ENCODE measurements around the gene PLEKHJ1. TPM values are rescaled to one million over a fixed set of nuclear protein-coding genes. Genes with fewer than 3 reads are reported as not detected.

The PLEKHJ1 gene
- total RNA-seq, 6 experiments from 2014 or later, result 24.4 to 49.3 (median 28.6) TPM

GRCh38 chr19:2266183-2266993 is 30.3 kb upstream of the PLEKHJ1 start:
- no peaks in the 10 kb centered on the region for H3K36me3 ChIP-seq
- ATAC-seq, result peak; percentile 22 to 54 (median 42)
- WGBS (ENCODE audit: insufficient coverage, low coverage, low lambda C conversion rate, missing lambda C conversion rate), result 33% methylated on average over 13 of the region's 18 CpGs
- peak; percentile 89 to 96 (median 93) for DNase-seq
- peaks cover 0 to 20% (median under 1%) of the 10 kb centered on the region in 4 donors for H3K4me1 ChIP-seq
- no peaks in the 10 kb centered on the region for H3K27me3 ChIP-seq
- no peak overlapping the region for H3K4me3 ChIP-seq
- no peak for TF ChIP-seq POLR2A (IDR thresholded peaks at IDR 0.05)
- TF ChIP-seq, protein P1, sequence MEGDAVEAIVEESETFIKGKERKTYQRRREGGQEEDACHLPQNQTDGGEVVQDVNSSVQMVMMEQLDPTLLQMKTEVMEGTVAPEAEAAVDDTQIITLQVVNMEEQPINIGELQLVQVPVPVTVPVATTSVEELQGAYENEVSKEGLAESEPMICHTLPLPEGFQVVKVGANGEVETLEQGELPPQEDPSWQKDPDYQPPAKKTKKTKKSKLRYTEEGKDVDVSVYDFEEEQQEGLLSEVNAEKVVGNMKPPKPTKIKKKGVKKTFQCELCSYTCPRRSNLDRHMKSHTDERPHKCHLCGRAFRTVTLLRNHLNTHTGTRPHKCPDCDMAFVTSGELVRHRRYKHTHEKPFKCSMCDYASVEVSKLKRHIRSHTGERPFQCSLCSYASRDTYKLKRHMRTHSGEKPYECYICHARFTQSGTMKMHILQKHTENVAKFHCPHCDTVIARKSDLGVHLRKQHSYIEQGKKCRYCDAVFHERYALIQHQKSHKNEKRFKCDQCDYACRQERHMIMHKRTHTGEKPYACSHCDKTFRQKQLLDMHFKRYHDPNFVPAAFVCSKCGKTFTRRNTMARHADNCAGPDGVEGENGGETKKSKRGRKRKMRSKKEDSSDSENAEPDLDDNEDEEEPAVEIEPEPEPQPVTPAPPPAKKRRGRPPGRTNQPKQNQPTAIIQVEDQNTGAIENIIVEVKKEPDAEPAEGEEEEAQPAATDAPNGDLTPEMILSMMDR (IDR thresholded peaks at IDR 0.05), result no peak
- no peaks in the 10 kb centered on the region for H3K9me3 ChIP-seq
- peak overlapping the region in 1 of 3 donors; percentile 20 for H3K27ac ChIP-seq
- intact Hi-C loops (cut with DNase I), result no loop called here

DNA sequence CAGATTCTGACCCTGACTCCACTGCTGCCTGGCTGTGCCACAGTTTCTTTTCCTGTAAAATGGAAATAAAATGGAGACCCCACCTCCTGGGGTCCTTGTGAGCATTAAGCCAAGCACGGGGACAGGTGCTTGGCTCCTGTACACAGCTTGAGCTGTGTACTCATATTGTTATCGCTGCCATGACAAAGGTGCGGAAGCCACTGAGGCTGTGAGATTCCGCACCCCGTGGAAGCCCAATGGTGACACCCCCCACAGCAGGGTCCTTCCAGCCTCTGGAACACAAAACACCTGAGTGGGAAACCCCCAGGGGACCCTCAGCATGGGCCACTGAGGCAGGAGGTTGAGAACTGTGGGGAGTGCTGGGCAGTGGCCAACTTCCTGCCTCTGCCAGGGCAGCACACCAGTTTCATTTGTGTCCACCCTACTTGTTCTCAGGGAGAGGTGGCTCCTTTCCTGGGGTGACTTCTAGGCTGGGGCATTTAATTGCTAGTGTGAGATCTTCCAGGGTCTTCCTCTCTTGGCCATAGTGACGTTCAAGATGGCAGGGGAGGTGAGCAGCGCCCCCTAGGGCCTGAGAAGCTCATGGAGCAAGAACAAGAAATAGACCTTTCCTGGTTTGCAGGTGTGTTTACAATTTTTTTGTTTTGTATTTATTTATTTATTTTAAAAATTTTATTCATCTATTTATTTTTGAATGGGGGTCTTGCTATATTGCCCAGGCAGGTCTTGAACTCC is 25.5 kb upstream of the PLEKHJ1 start:
- ATAC-seq (no peak), DNase-seq (no peak)
- Histone ChIP-seq H3K36me3 (no peaks in the 10 kb centered on the region), H3K27me3 (no peaks in the 10 kb centered on the region), H3K4me1 (no peaks in the 10 kb centered on the region), H3K4me3 (no peak overlapping the region), H3K27ac (no peak overlapping the region), H3K9me3 (no peaks in the 10 kb centered on the region)
- no peak for TF ChIP-seq POLR2A (IDR thresholded peaks at IDR 0.05)
- TF ChIP-seq, protein P1 (IDR thresholded peaks at IDR 0.05), result peak; percentile 38 to 61 (median 52)
- intact Hi-C loops (cut with DNase I), result no loop called here
- WGBS (ENCODE audit: insufficient coverage, low coverage, low lambda C conversion rate, missing lambda C conversion rate), result 7% methylated on average over 2 of the region's 7 CpGs

GRCh38 chr19:2260341-2260805 is 24.2 kb upstream of the PLEKHJ1 start:
- no peaks in the 10 kb centered on the region for H3K27me3 ChIP-seq
- TF ChIP-seq, protein P1 (IDR thresholded peaks at IDR 0.05), result no peak
- no peak for TF ChIP-seq POLR2A (IDR thresholded peaks at IDR 0.05)
- intact Hi-C loops (cut with DNase I), result no loop called here
- 69% methylated on average over 11 of the region's 11 CpGs for WGBS (ENCODE audit: insufficient coverage, low coverage, low lambda C conversion rate, missing lambda C conversion rate)
- no peak for ATAC-seq
- no peaks in the 10 kb centered on the region for H3K9me3 ChIP-seq
- DNase-seq, result no peak
- no peak overlapping the region for H3K27ac ChIP-seq
- H3K4me1 ChIP-seq, result no peaks in the 10 kb centered on the region
- no peaks in the 10 kb centered on the region for H3K36me3 ChIP-seq
- H3K4me3 ChIP-seq, result no peak overlapping the region

GRCh38 chr19:2259336-2259735 is 23.2 kb upstream of the PLEKHJ1 start:
- WGBS (ENCODE audit: insufficient coverage, low coverage, low lambda C conversion rate, missing lambda C conversion rate), result 80% methylated on average over 4 of the region's 5 CpGs
- H3K27me3 ChIP-seq, result no peaks in the 10 kb centered on the region
- no peaks in the 10 kb centered on the region for H3K9me3 ChIP-seq
- H3K36me3 ChIP-seq, result no peaks in the 10 kb centered on the region
- H3K4me1 ChIP-seq, result no peaks in the 10 kb centered on the region
- H3K27ac ChIP-seq, result no peak overlapping the region
- TF ChIP-seq, protein P1 (IDR thresholded peaks at IDR 0.05), result no peak
- TF ChIP-seq POLR2A (IDR thresholded peaks at IDR 0.05), result no peak
- no peak overlapping the region for H3K4me3 ChIP-seq
- DNase-seq, result no peak
- intact Hi-C loops (cut with DNase I), result no loop called here
- no peak for ATAC-seq

All from right lobe of liver (tissue), 6 donors.